Mesothelial cell of epicardium (in vitro differentiated cells): ENCODE data around the gene CCNJL. TPM values are rescaled to one million over a fixed set of nuclear protein-coding genes. Genes with fewer than 3 reads are reported as not detected.

ENCODE experiments used
- DNase-seq, 2 experiments: peaks; one replicate each; pipeline ENCODE4 v3.0.0; 2021; ENCODE audit warnings: low spot score in 2 of 2; ENCODE audit not compliant: unreplicated experiment in 2 of 2
- H3K27ac Mint-ChIP-seq: 2 replicates; pipeline ENCODE4 v1.8.0; 2021; ENCODE audit warnings: mixed read lengths
- H3K27me3 Mint-ChIP-seq: 2 replicates; pipeline ENCODE4 v1.8.0; 2021; ENCODE audit warnings: low read depth, mixed read lengths
- H3K36me3 Mint-ChIP-seq: 2 replicates; pipeline ENCODE4 v1.8.0; 2021; ENCODE audit warnings: mixed read lengths
- H3K4me1 Mint-ChIP-seq: 2 replicates; pipeline ENCODE4 v1.8.0; 2021; ENCODE audit warnings: mixed read lengths
- H3K4me3 Mint-ChIP-seq: 2 replicates; pipeline ENCODE4 v1.8.0; 2021; ENCODE audit warnings: mild to moderate bottlenecking, moderate library complexity, mixed read lengths
- H3K9me3 Mint-ChIP-seq: 2 replicates; pipeline ENCODE4 v1.8.0; 2021; ENCODE audit warnings: mixed read lengths
- CTCF ChIP-seq: fragments of 200-600 bp; sonication (generic); IDR thresholded peaks from one replicate; pipeline ENCODE4 v1.5.0; 2021; ENCODE audit warnings: antibody characterized with exemption; ENCODE audit not compliant: unreplicated experiment
- total RNA-seq: library from RNA; stranded (reverse); gene quantifications from 3 replicates; pipeline ENCODE4 v1.2.1, GENCODE V29; 2021

CCNJL gene
- total RNA-seq, 1 donor from 2014 or later, result 8.9 TPM

GRCh38 chr5:160219356-160219755, 93.0 kb downstream of the CCNJL start:
- H3K36me3 Mint-ChIP-seq, result no peaks in the 10 kb centered on the region
- no peak overlapping the region for H3K4me3 Mint-ChIP-seq
- no peaks in the 10 kb centered on the region for H3K4me1 Mint-ChIP-seq
- no peak for DNase-seq
- no peaks in the 10 kb centered on the region for H3K9me3 Mint-ChIP-seq
- no peak overlapping the region for H3K27ac Mint-ChIP-seq
- no peak for TF ChIP-seq CTCF
- H3K27me3 Mint-ChIP-seq, result peaks cover 5% of the 10 kb centered on the region

- H3K4me3 Mint-ChIP-seq, result no peak overlapping the region
- H3K36me3 Mint-ChIP-seq, result no peaks in the 10 kb centered on the region
- no peak for DNase-seq
- H3K27me3 Mint-ChIP-seq, result peaks cover 5% of the 10 kb centered on the region
- TF ChIP-seq CTCF, result no peak
- no peaks in the 10 kb centered on the region for H3K9me3 Mint-ChIP-seq
- H3K27ac Mint-ChIP-seq, result no peak overlapping the region
- no peaks in the 10 kb centered on the region for H3K4me1 Mint-ChIP-seq
These were observed 98.8 kb downstream of the CCNJL start for GRCh38 chr5:160213537-160213936.

- Mint-ChIP-seq H3K36me3 (no peaks in the 10 kb centered on the region), H3K27me3 (peaks cover 5% of the 10 kb centered on the region), H3K4me1 (no peaks in the 10 kb centered on the region), H3K27ac (no peak overlapping the region), H3K4me3 (no peak overlapping the region), H3K9me3 (no peaks in the 10 kb centered on the region)
- TF ChIP-seq CTCF, result no peak
- DNase-seq, result no peak
These were observed 101.0 kb downstream of the CCNJL start for GRCh38 chr5:160211352-160211751.

GRCh38 chr5:160210606-160211005, 101.8 kb downstream of the CCNJL start:
- no peak for TF ChIP-seq CTCF
- no peak overlapping the region for H3K27ac Mint-ChIP-seq
- H3K4me1 Mint-ChIP-seq, result peaks cover 3% of the 10 kb centered on the region

GRCh38 chr5:160209917-160210316, 102.4 kb downstream of the CCNJL start:
- no peak for DNase-seq
- peaks cover 5% of the 10 kb centered on the region for H3K4me1 Mint-ChIP-seq
- H3K36me3 Mint-ChIP-seq, result no peaks in the 10 kb centered on the region
- H3K9me3 Mint-ChIP-seq, result no peaks in the 10 kb centered on the region
- no peak overlapping the region for H3K27ac Mint-ChIP-seq
- TF ChIP-seq CTCF, result no peak
- H3K27me3 Mint-ChIP-seq, result no peaks in the 10 kb centered on the region
- H3K4me3 Mint-ChIP-seq, result no peak overlapping the region

More at GRCh38 chr5:160210606-160211005, 101.8 kb downstream of the CCNJL start:
- Mint-ChIP-seq H3K36me3 (no peaks in the 10 kb centered on the region), H3K4me3 (no peak overlapping the region), H3K27me3 (peaks cover 2% of the 10 kb centered on the region), H3K9me3 (no peaks in the 10 kb centered on the region)
- DNase-seq, result no peak

GRCh38 chr5:160207061-160207460, 105.3 kb downstream of the CCNJL start:
- Mint-ChIP-seq H3K4me1 (peaks cover 5% of the 10 kb centered on the region), H3K4me3 (no peak overlapping the region), H3K36me3 (no peaks in the 10 kb centered on the region), H3K27ac (no peak overlapping the region), H3K27me3 (no peaks in the 10 kb centered on the region), H3K9me3 (no peaks in the 10 kb centered on the region)
- TF ChIP-seq CTCF, result no peak
- no peak for DNase-seq
